Upper lobe of left lung (tissue), 6 donors: ENCODE measurements around the gene POLR3E. TPM values are rescaled to one million over a fixed set of nuclear protein-coding genes. Genes with fewer than 3 reads are reported as not detected.
A peak's percentile ranks its signal among the peaks of the same experiment; 100 is the strongest.

Source experiments
- ATAC-seq, 2 donors: fragments of 200-7000 bp; cut with Tn5 transposase; one replicate each; pipeline ENCODE4 v1.9.1; 2022; ENCODE audit warnings: mild to moderate bottlenecking in 2 of 2, moderate library complexity in 2 of 2; ENCODE audit not compliant: low FRiP score in 2 of 2
- DNase-seq, 2 donors: peaks; one replicate each; pipeline ENCODE4 v3.0.0-alpha.2; 2019 to 2020
- H3K27ac ChIP-seq, 4 donors: fragments of 200-600 bp; sonication (generic); one replicate each; pipeline ENCODE4 v1.5.1; 2016 to 2019
- H3K27me3 ChIP-seq, 4 donors: fragments of 200-600 bp; sonication (generic); one replicate each; pipeline ENCODE4 v1.5.1; 2017 to 2019
- H3K36me3 ChIP-seq, 4 donors: fragments of 200-600 bp; sonication (generic); one replicate each; pipeline ENCODE4 v1.5.1; 2016 to 2019
- H3K4me1 ChIP-seq, 4 donors: fragments of 200-600 bp; sonication (generic); one replicate each; pipeline ENCODE4 v1.5.1; 2018 to 2019
- H3K4me3 ChIP-seq, 4 donors: fragments of 200-600 bp; sonication (generic); one replicate each; pipeline ENCODE4 v1.5.1; 2017 to 2019; ENCODE audit warnings: mild to moderate bottlenecking in 2 of 4, moderate library complexity in 1 of 4
- H3K9me3 ChIP-seq, 4 donors: fragments of 200-600 bp; sonication (generic); one replicate each; pipeline ENCODE4 v1.5.1; 2018 to 2019
- CTCF ChIP-seq, 6 experiments: fragments of 450-650 bp in 4 of 6; fragments of 200-600 bp in 2 of 6; sonication (generic) in 2 of 6; IDR thresholded peaks; one replicate each; pipeline ENCODE4 v1.5.1; 2016 to 2019; ENCODE audit warnings: antibody characterized with exemption in 6 of 6
- EP300 ChIP-seq, 4 donors: sonication (generic); formaldehyde crosslinking; IDR thresholded peaks; one replicate each; pipeline ENCODE4 v1.5.1; 2017; ENCODE audit warnings: antibody characterized with exemption in 4 of 4, control low read depth in 2 of 4
- POLR2A ChIP-seq, 4 donors: fragments of 450-650 bp; IDR thresholded peaks; one replicate each; pipeline ENCODE4 v1.5.1; 2016 to 2017; ENCODE audit warnings: antibody characterized with exemption in 4 of 4, mild to moderate bottlenecking in 2 of 4
- POLR2AphosphoS5 ChIP-seq, 2 donors: sonication (generic); formaldehyde crosslinking; IDR thresholded peaks; one replicate each; pipeline ENCODE4 v1.5.1; 2017; ENCODE audit warnings: antibody characterized with exemption in 2 of 2
- WGBS, 2 donors: methylation state at CpG; one replicate each; pipeline ENCODE4 v1.1.5; 2017 to 2018; 5-methylcytosine and 5-hydroxymethylcytosine counted together
- total RNA-seq, 6 donors: library from RNA; depleted of rRNA in 4 of 6; stranded (reverse); fragments of >200 nt in 4 of 6; gene quantifications; one replicate each; pipeline versions ENCODE4 v1.1.0 to v1.2.1, GENCODE V29; 2016 to 2021
- donor health status: DM: no; HTN: no; CAD: no; lungs with moderate emphysema.
- donor health status: DM: no; HTN: yes; CAD: no; lungs with severe emphysema.

Gene POLR3E
- total RNA-seq, 6 donors from 2014 or later, result 27.0 to 91.1 (median 47.0) TPM

GRCh38 chr16:22352140-22352539 lies 54.9 kb downstream of the POLR3E start:
- H3K36me3 ChIP-seq, result peaks cover 13 to 35% (median 26%) of the 10 kb centered on the region in 4 donors
- H3K4me3 ChIP-seq, result no peak overlapping the region
- no peak for TF ChIP-seq EP300 (IDR thresholded peaks at IDR 0.05)
- TF ChIP-seq CTCF (IDR thresholded peaks at IDR 0.05), result no peak
- no peak for TF ChIP-seq POLR2AphosphoS5 (IDR thresholded peaks at IDR 0.05)
- no peak for TF ChIP-seq POLR2A (IDR thresholded peaks at IDR 0.05)
- 52 to 80% methylated on average over 5 to 6 of the region's 6 CpGs for WGBS, 2 donors
- H3K27me3 ChIP-seq, result no peaks in the 10 kb centered on the region
- DNase-seq (no peak), ATAC-seq (peak in 1 of 2 donors; percentile 40)
- peaks cover 11 to 18% (median 16%) of the 10 kb centered on the region in 4 donors for H3K4me1 ChIP-seq
- H3K27ac ChIP-seq, result no peak overlapping the region
- no peaks in the 10 kb centered on the region for H3K9me3 ChIP-seq

- TF ChIP-seq CTCF (IDR thresholded peaks at IDR 0.05), result no peak
- no peak for TF ChIP-seq EP300 (IDR thresholded peaks at IDR 0.05)
- TF ChIP-seq POLR2AphosphoS5 (IDR thresholded peaks at IDR 0.05), result no peak
- TF ChIP-seq POLR2A (IDR thresholded peaks at IDR 0.05), result no peak
- DNase-seq (no peak), ATAC-seq (no peak)
- no peak overlapping the region for H3K4me3 ChIP-seq
- WGBS, 2 donors, result 85 to 91% methylated on average over 5 of the region's 5 CpGs
- H3K9me3 ChIP-seq, result no peaks in the 10 kb centered on the region
- peaks cover 8 to 29% (median 21%) of the 10 kb centered on the region in 4 donors for H3K36me3 ChIP-seq
- no peaks in the 10 kb centered on the region for H3K27me3 ChIP-seq
- H3K4me1 ChIP-seq, result peaks cover 13 to 17% (median 15%) of the 10 kb centered on the region in 4 donors
- H3K27ac ChIP-seq, result peak overlapping the region in 1 of 4 donors; percentile 6
Observed at GRCh38 chr16:22352723-22353122, 55.5 kb downstream of the POLR3E start.

GRCh38 chr16:22353191-22353919 lies 56.1 kb downstream of the POLR3E start:
- Histone ChIP-seq H3K27ac (peak overlapping the region; percentile 12 to 46 (median 31)), H3K9me3 (no peaks in the 10 kb centered on the region), H3K4me1 (peaks cover 15 to 22% (median 18%) of the 10 kb centered on the region in 4 donors), H3K27me3 (no peaks in the 10 kb centered on the region), H3K4me3 (no peak overlapping the region), H3K36me3 (peaks cover 7 to 23% (median 14%) of the 10 kb centered on the region in 4 donors)
- WGBS, 2 donors, result 41 to 55% methylated on average over 3 of the region's 3 CpGs
- no peak for TF ChIP-seq POLR2A (IDR thresholded peaks at IDR 0.05)
- TF ChIP-seq EP300 (IDR thresholded peaks at IDR 0.05), result no peak
- no peak for TF ChIP-seq CTCF (IDR thresholded peaks at IDR 0.05)
- no peak for TF ChIP-seq POLR2AphosphoS5 (IDR thresholded peaks at IDR 0.05)
- DNase-seq (no peak), ATAC-seq (peak; percentile 54 to 83)

GRCh38 chr16:22353933-22354541 lies 56.8 kb downstream of the POLR3E start:
- Histone ChIP-seq H3K27ac (peak overlapping the region in 2 of 4 donors; percentile 6 to 46), H3K4me3 (no peak overlapping the region), H3K9me3 (no peaks in the 10 kb centered on the region), H3K36me3 (peaks cover 2 to 16% (median 7%) of the 10 kb centered on the region in 4 donors), H3K4me1 (peaks cover 15 to 24% (median 20%) of the 10 kb centered on the region in 4 donors), H3K27me3 (no peaks in the 10 kb centered on the region)
- 66 to 73% methylated on average over 5 of the region's 5 CpGs for WGBS, 2 donors
- TF ChIP-seq EP300 (IDR thresholded peaks at IDR 0.05) (no peak), CTCF (IDR thresholded peaks at IDR 0.05) (no peak), POLR2AphosphoS5 (IDR thresholded peaks at IDR 0.05) (no peak), POLR2A (IDR thresholded peaks at IDR 0.05) (no peak)
- ATAC-seq (no peak), DNase-seq (no peak)
